Keratinocyte (primary cell): ENCODE measurements around the gene GMEB2.

ENCODE experiments used
- CTCF ChIP-seq, 3 experiments: IDR thresholded peaks in 1 of 3; conservative IDR thresholded peaks in 1 of 3; optimal IDR thresholded peaks in 1 of 3; 2 replicates in 2 of 3; 3 replicates in 1 of 3; pipeline versions ENCODE3 to v1.5.1; 2011; ENCODE audit warnings: low read length in 3 of 3, mild to moderate bottlenecking in 3 of 3, moderate library complexity in 2 of 3, control low read depth in 1 of 3, inconsistent platforms in 1 of 3; ENCODE audit not compliant: insufficient read depth in 2 of 3; ENCODE audit errors: extremely low read depth in 1 of 3
- EZH2 ChIP-seq: IDR thresholded peaks from one replicate; pipeline ENCODE4 v1.6.1; 2012; ENCODE audit warnings: inconsistent platforms, mild to moderate bottlenecking, low read length, moderate library complexity

DNA sequence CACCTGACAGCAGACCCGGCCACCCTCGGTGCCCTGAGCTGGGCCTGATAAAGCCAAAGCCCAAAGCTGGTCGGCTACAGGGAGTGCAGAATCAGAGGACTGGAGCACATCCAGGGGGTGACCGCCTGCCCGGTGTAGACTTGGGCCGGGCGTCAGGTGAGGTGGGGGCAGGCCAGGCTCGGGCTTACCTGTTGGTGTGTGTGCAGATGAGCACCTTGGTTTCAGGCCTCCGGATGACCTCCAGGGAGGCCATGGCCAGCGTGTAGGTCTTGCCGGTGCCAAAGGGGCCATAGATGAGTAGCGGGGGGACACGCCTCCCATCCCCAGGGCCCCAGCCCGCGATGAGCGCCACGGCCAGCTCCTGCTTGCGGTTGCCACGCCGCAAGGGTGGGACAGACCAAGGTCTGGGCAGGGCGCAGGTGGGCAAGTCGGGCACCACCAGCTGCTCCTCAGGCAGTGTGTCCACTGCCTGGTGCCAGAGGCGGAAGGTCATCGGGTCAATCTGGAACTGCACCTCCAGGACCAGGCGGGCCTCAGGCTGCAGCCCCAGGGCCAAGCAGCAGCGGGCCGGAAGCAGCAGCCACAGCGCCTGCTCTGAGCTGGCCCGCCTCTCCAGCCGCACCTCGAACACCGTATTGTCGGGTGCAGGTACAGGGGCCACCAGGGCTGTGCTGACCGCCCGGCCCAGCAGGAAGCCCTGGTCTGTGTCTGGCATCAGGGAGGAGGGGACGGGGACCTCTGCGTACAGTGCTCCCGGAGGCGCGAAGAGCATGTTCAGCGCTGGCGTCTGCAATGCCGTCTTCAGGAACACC, 58.5 kb downstream of the GMEB2 start:
- no peak for TF ChIP-seq CTCF (optimal IDR thresholded peaks at IDR 0.05 in 1 of 3, IDR thresholded peaks at IDR 0.05 in 1 of 3, conservative IDR thresholded peaks at IDR 0.05 in 1 of 3; ENCODE audit: extremely low read depth in 1 of 3, insufficient read depth in 2 of 3, low read length in 3 of 3)
- TF ChIP-seq EZH2 = no peak
